GM19438 (cell line): ENCODE data around the gene PMVK.

Experiments
- ATAC-seq: cut with Tn5 transposase; IDR thresholded peaks from one replicate; pipeline ENCODE4 v1.9.1; 2021; ENCODE audit warnings: low read depth; ENCODE audit not compliant: unreplicated experiment

PMVK gene

GRCh38 chr1:154883919-154884868 lies 52.3 kb downstream of the PMVK start:
- ATAC-seq = no peak

- no peak for ATAC-seq
These were observed 54.5 kb downstream of the PMVK start for GRCh38 chr1:154881820-154882535.

- no peak for ATAC-seq
These were observed 55.8 kb downstream of the PMVK start for GRCh38 chr1:154880671-154881070.

DNA sequence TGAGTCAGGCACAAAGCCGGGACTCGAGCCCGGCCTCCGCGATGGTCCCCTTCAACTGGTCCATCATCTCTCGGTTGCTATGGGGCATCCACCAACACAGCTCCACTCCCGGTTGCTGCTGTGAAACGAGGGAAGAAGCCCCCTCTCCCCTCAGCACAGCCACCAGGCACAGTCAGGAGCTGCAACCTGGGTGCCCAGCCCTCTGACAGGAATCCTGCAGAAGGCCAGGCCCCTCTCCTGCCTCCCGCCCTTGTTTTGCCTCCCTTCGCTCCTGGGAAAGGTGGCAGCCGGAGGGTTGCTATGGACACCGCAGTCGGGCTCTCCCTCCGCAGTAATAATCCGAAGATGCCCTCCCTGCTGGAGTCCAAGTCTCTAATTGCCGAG lies 57.5 kb downstream of the PMVK start:
- ATAC-seq = no peak

- no peak for ATAC-seq
These were observed 58.0 kb downstream of the PMVK start for GRCh38 chr1:154878371-154879037.

GRCh38 chr1:154877370-154877974 lies 59.0 kb downstream of the PMVK start:
- ATAC-seq = no peak

DNA sequence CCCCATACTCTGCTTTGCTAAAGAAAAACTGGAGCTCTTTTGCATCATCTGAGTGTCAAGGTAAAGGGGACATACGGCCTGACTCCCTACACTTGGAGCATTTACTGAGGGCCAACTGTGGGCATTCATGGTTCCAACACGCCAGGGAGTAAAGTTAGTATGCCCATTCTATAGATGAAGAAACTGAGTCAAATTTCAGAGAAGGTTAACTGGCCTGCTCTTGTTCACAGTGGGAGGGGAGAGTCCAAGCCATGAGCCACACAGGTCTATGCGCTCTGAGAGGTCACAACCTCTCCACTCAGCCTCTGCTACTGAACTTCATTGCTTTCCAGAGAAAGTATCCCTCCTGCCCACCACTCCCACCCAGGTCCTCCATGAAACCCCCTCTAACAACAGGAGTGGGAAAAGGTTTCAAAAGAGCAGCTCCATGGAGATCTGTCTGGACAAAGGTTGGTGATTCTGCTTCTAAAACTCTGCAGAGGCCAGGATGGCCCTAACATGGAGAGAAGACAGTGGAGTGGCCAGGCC lies 59.6 kb downstream of the PMVK start:
- no peak for ATAC-seq
